ENCODE measurements around the gene KIF20A.

The KIF20A gene

GRCh38 chr5:138216799-138217198 is 37.9 kb downstream of the KIF20A start:
- FAIRE-seq = no peak
- DNase-seq (ENCODE audit: insufficient read length, low spot score) = no peak
- TF ChIP-seq POLR2A (IDR thresholded peaks at IDR 0.05; ENCODE audit: low read depth, low read length) = no peak

DNA sequence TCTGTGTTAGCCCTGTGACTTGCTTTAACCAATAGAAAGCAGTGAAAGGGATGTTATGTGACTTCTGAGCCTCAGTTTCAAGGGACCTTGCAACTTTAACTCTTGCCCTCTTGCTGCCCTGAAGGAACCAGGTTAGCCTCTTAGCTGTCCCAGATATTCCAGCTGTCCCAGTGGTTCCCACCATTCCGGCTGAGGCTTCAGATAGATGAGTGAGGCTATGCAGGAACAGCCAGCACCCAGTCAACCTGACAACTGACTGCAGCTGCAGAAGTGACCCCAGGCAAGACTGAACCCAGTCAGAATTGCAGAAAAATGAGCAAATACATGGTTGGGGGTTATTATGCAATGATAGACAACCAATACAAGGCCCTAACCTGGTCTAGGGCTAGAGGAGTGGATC is 44.6 kb downstream of the KIF20A start:
- FAIRE-seq (no peak), DNase-seq (ENCODE audit: insufficient read length, low spot score) (no peak)
- no peak for TF ChIP-seq POLR2A (IDR thresholded peaks at IDR 0.05; ENCODE audit: low read depth, low read length)

DNA sequence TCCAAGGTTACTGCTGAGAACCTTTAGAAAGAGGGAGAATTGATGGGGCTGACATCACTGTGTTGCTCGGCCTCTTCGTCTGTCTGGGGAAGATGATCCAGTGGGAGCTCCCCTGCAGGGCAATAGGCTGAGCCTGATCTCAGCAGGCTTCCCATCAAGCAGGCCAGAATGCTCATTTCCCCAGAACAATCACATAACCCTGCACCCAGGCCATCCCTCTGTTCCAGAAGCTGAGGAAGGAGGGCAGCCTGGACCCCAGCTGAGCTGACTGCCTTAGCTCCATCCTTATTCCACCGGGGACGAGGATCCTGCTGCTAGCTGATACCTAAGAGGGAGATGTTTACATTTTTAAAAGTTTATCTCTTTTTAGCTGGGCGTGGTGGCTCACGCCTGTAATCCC is 45.8 kb downstream of the KIF20A start:
- TF ChIP-seq POLR2A (IDR thresholded peaks at IDR 0.05; ENCODE audit: low read depth, low read length) = no peak
- DNase-seq (ENCODE audit: insufficient read length, low spot score) (no peak), FAIRE-seq (no peak)

- no peak for DNase-seq (ENCODE audit: insufficient read length, low spot score)
- FAIRE-seq = no peak
- no peak for TF ChIP-seq POLR2A (IDR thresholded peaks at IDR 0.05; ENCODE audit: low read depth, low read length)
These were observed 48.0 kb downstream of the KIF20A start for GRCh38 chr5:138226910-138227309.

DNA sequence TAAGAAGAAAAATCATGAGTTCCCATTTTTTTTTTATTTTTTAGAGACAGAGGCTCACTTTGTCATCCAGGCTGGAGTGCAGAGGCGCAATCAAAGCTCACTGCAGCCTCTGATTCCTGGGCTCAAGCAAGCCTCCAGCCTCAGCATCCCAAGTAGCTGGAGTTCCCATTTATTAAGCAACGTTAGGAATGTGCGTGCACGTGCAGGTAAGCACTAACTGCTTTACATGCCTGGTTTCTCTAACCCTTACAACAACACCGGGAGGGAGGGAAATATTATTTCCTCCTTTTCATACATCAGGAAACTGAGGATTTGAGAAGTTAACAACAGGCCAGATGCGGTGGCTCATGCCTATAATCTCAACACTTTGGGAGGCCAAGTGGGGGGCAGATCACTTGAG is 50.5 kb downstream of the KIF20A start:
- TF ChIP-seq POLR2A (IDR thresholded peaks at IDR 0.05; ENCODE audit: low read depth, low read length) = no peak
- DNase-seq (ENCODE audit: insufficient read length, low spot score) (no peak), FAIRE-seq (no peak)

- FAIRE-seq = no peak
- no peak for DNase-seq (ENCODE audit: insufficient read length, low spot score)
- no peak for TF ChIP-seq POLR2A (IDR thresholded peaks at IDR 0.05; ENCODE audit: low read depth, low read length)
These were observed 51.3 kb downstream of the KIF20A start for GRCh38 chr5:138230261-138230660.

- no peak for DNase-seq (ENCODE audit: insufficient read length, low spot score)
- no peak for FAIRE-seq
These were observed 52.2 kb downstream of the KIF20A start for GRCh38 chr5:138230981-138231589.

DNA sequence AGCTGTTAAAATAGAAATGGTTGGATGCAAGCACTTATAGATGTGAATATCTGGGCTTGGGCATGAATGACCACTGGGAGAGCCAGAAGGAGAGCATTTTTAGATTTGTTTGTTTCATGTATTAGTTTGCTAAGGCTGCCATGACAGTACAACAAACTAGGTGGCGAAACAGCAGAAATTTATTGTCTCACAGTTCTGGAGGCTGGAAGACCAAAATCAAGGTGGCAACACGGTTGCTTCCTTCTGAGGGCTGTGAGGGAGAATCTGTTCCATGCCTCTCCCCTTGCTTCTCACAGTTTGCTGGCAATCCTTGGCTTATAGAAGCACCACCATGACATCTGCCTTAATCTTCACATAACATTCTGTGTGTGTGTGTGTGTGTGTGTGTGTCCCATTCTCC is 54.4 kb downstream of the KIF20A start:
- FAIRE-seq = no peak
- no peak for DNase-seq (ENCODE audit: insufficient read length, low spot score)

More at GRCh38 chr5:138230981-138231589, 52.2 kb downstream of the KIF20A start:
- TF ChIP-seq POLR2A (IDR thresholded peaks at IDR 0.05; ENCODE audit: low read depth, low read length) = no peak

GRCh38 chr5:138234651-138235050 is 55.7 kb downstream of the KIF20A start:
- FAIRE-seq (no peak), DNase-seq (ENCODE audit: insufficient read length, low spot score) (no peak)
- no peak for TF ChIP-seq POLR2A (IDR thresholded peaks at IDR 0.05; ENCODE audit: low read depth, low read length)

More for the DNA sequence above, 54.4 kb downstream of the KIF20A start:
- no peak for TF ChIP-seq POLR2A (IDR thresholded peaks at IDR 0.05; ENCODE audit: low read depth, low read length)
